ENCODE measurements around the gene FBP1. TPM values are rescaled to one million over a fixed set of nuclear protein-coding genes. Genes with fewer than 3 reads are reported as not detected.

FBP1 gene
- total and polyA plus RNA-seq, 2 donors from 2014 or later, result 27.3 to 266 TPM

DNA sequence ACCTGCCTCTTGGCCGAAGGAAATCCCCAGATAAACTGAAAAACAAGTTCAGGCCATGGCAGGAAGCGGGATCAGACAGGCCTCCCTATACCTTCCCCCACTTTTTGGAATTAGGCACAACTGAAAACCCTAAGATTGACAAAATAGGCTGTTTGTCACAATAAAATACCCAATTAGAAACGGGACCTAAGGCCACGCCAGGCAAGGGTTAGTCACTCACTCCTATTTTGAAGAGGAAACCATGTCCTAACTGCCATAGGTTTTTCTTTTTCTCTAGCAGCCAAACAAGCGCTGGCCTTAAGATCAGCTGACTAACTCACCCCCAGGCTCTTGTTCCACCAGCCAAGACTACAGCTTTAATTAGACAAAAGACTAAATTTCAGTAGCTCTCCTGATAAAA lies 57.6 kb downstream of the FBP1 start:
- no peaks in the 10 kb centered on the region for H3K27me3 ChIP-seq (ENCODE audit: control insufficient read depth, insufficient read depth, low read length)
- intact Hi-C loops (cut with DNase I), result no loop called here
- H3K9me3 ChIP-seq (ENCODE audit: control insufficient read depth in 2 of 3, insufficient read depth in 1 of 3, low read length in 3 of 3), result no peaks in the 10 kb centered on the region
- TF ChIP-seq, protein P1, sequence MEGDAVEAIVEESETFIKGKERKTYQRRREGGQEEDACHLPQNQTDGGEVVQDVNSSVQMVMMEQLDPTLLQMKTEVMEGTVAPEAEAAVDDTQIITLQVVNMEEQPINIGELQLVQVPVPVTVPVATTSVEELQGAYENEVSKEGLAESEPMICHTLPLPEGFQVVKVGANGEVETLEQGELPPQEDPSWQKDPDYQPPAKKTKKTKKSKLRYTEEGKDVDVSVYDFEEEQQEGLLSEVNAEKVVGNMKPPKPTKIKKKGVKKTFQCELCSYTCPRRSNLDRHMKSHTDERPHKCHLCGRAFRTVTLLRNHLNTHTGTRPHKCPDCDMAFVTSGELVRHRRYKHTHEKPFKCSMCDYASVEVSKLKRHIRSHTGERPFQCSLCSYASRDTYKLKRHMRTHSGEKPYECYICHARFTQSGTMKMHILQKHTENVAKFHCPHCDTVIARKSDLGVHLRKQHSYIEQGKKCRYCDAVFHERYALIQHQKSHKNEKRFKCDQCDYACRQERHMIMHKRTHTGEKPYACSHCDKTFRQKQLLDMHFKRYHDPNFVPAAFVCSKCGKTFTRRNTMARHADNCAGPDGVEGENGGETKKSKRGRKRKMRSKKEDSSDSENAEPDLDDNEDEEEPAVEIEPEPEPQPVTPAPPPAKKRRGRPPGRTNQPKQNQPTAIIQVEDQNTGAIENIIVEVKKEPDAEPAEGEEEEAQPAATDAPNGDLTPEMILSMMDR (IDR thresholded peaks at IDR 0.05; ENCODE audit: borderline replicate concordance, extremely low read depth, insufficient read depth), result no peak
- H3K4me1 ChIP-seq (ENCODE audit: control insufficient read depth in 2 of 3, insufficient read depth in 2 of 3, low read depth in 1 of 3, low read length in 3 of 3), result peaks cover 0 to 7% (median 0%) of the 10 kb centered on the region in 3 donors
- H3K36me3 ChIP-seq (ENCODE audit: control insufficient read depth in 2 of 3, insufficient read depth in 3 of 3, low read length in 3 of 3), result no peaks in the 10 kb centered on the region
- FAIRE-seq, result no peak
- no peak overlapping the region for H3K9ac ChIP-seq (ENCODE audit: low read length in 3 of 3)
- H3K27ac ChIP-seq (ENCODE audit: low read depth in 2 of 2, low read length in 2 of 2), result no peak overlapping the region
- no peak overlapping the region for H3K4me3 ChIP-seq (ENCODE audit: low read length in 3 of 3)
- no peak for DNase-seq

DNA sequence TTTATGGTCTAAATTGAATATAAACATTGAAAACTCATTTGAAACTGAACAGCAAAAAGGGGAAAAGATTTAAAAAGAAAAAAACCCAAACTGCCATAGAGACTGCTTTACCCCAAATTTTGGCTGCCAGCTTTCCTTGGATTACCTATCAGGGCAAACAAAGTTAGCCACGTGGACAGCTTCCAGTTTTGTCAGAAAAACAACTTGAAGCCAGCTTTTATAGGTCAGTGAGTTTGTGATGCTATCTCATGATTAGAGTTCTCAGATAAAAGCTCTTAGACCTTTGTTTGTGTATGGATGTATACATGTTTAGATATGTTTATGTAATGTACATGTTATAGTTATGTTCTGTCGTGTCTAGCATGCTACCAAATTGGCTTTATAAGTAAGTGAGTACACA lies 61.7 kb downstream of the FBP1 start:
- TF ChIP-seq, protein P1 (IDR thresholded peaks at IDR 0.05; ENCODE audit: borderline replicate concordance, extremely low read depth, insufficient read depth), result no peak
- Histone ChIP-seq H3K27ac (ENCODE audit: low read depth in 2 of 2, low read length in 2 of 2) (no peak overlapping the region), H3K4me1 (ENCODE audit: control insufficient read depth in 2 of 3, insufficient read depth in 2 of 3, low read depth in 1 of 3, low read length in 3 of 3) (peaks cover 0 to 9% (median 0%) of the 10 kb centered on the region in 3 donors), H3K9ac (ENCODE audit: low read length in 3 of 3) (peak overlapping the region in 1 of 3 donors; percentile 48), H3K9me3 (ENCODE audit: control insufficient read depth in 2 of 3, insufficient read depth in 1 of 3, low read length in 3 of 3) (no peaks in the 10 kb centered on the region), H3K27me3 (ENCODE audit: control insufficient read depth, insufficient read depth, low read length) (no peaks in the 10 kb centered on the region), H3K36me3 (ENCODE audit: control insufficient read depth in 2 of 3, insufficient read depth in 3 of 3, low read length in 3 of 3) (no peaks in the 10 kb centered on the region), H3K4me3 (ENCODE audit: low read length in 3 of 3) (no peak overlapping the region)
- FAIRE-seq, result no peak
- intact Hi-C loops (cut with DNase I), result no loop called here
- DNase-seq, result no peak

DNA sequence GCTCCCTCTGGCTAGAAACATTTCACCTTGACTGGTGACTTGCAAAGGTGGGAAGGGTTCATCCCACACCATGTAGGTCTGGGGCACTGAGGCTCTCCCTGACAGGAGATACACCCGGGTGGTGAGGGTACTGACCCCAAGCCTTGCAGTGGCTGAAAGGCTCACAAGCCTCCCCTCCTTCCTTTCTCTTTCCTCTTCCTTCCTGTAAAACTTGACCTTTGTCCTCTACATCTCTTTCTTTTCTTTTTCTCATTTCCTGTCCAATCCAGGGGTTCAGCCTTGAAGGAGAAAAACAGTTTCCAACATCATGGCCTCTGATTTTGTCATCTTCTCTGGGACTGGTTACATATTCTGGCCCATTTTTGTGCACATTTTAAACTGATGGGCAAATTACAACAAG lies 62.3 kb downstream of the FBP1 start:
- H3K4me3 ChIP-seq (ENCODE audit: low read length in 3 of 3), result no peak overlapping the region
- FAIRE-seq, result no peak
- TF ChIP-seq, protein P1 (IDR thresholded peaks at IDR 0.05; ENCODE audit: borderline replicate concordance, extremely low read depth, insufficient read depth), result no peak
- H3K27ac ChIP-seq (ENCODE audit: low read depth in 2 of 2, low read length in 2 of 2), result no peak overlapping the region
- peaks cover 0 to 9% (median 0%) of the 10 kb centered on the region in 3 donors for H3K4me1 ChIP-seq (ENCODE audit: control insufficient read depth in 2 of 3, insufficient read depth in 2 of 3, low read depth in 1 of 3, low read length in 3 of 3)
- no peaks in the 10 kb centered on the region for H3K27me3 ChIP-seq (ENCODE audit: control insufficient read depth, insufficient read depth, low read length)
- no peaks in the 10 kb centered on the region for H3K36me3 ChIP-seq (ENCODE audit: control insufficient read depth in 2 of 3, insufficient read depth in 3 of 3, low read length in 3 of 3)
- DNase-seq, result no peak
- intact Hi-C loops (cut with DNase I), result no loop called here
- H3K9me3 ChIP-seq (ENCODE audit: control insufficient read depth in 2 of 3, insufficient read depth in 1 of 3, low read length in 3 of 3), result no peaks in the 10 kb centered on the region
- no peak overlapping the region for H3K9ac ChIP-seq (ENCODE audit: low read length in 3 of 3)

DNA sequence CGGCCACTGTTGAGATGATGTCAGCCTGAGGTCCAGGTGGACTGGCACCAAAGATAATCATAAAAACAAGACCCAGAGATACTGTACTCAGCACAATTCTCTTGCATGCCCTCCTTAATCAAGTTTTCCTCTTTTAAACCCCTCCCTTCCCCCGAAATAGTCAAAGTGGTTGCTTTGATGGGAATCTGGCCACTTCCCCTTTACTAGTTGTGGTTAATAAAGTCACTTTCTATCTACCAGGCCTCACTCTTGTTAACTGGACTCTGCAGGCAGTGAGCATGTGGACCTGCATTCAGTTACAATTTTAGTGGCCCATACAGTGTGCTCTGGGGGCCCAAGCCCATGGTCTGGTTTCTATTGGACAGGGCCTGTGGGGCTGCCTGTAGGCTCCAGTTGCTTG lies 63.2 kb downstream of the FBP1 start:
- TF ChIP-seq, protein P1 (IDR thresholded peaks at IDR 0.05; ENCODE audit: borderline replicate concordance, extremely low read depth, insufficient read depth), result no peak
- DNase-seq, result no peak
- no peaks in the 10 kb centered on the region for H3K36me3 ChIP-seq (ENCODE audit: control insufficient read depth in 2 of 3, insufficient read depth in 3 of 3, low read length in 3 of 3)
- FAIRE-seq, result no peak
- no peak overlapping the region for H3K27ac ChIP-seq (ENCODE audit: low read depth in 2 of 2, low read length in 2 of 2)
- H3K4me1 ChIP-seq (ENCODE audit: control insufficient read depth in 2 of 3, insufficient read depth in 2 of 3, low read depth in 1 of 3, low read length in 3 of 3), result peaks cover 0 to 9% (median 0%) of the 10 kb centered on the region in 3 donors
- no peaks in the 10 kb centered on the region for H3K27me3 ChIP-seq (ENCODE audit: control insufficient read depth, insufficient read depth, low read length)
- no peak overlapping the region for H3K9ac ChIP-seq (ENCODE audit: low read length in 3 of 3)
- no peaks in the 10 kb centered on the region for H3K9me3 ChIP-seq (ENCODE audit: control insufficient read depth in 2 of 3, insufficient read depth in 1 of 3, low read length in 3 of 3)
- no peak overlapping the region for H3K4me3 ChIP-seq (ENCODE audit: low read length in 3 of 3)
- intact Hi-C loops (cut with DNase I), result no loop called here
